Testis (tissue), 2 donors: ENCODE results near the gene OSTN.

Source experiments
- POLR2A ChIP-seq: fragments of 450-650 bp; IDR thresholded peaks from one replicate; pipeline ENCODE4 v1.6.1; 2017; ENCODE audit warnings: antibody characterized with exemption, mild to moderate bottlenecking, moderate library complexity
- TF ChIP-seq, protein P1 (sequence below), 3 experiments: fragments of 450-650 bp in 2 of 3; fragments of 200-600 bp in 1 of 3; sonication (generic) in 1 of 3; IDR thresholded peaks; one replicate each; pipeline ENCODE4 v1.5.1; 2016 to 2019; ENCODE audit warnings: antibody characterized with exemption in 3 of 3, mild to moderate bottlenecking in 2 of 3, moderate library complexity in 1 of 3

- TF ChIP-seq, protein P1, sequence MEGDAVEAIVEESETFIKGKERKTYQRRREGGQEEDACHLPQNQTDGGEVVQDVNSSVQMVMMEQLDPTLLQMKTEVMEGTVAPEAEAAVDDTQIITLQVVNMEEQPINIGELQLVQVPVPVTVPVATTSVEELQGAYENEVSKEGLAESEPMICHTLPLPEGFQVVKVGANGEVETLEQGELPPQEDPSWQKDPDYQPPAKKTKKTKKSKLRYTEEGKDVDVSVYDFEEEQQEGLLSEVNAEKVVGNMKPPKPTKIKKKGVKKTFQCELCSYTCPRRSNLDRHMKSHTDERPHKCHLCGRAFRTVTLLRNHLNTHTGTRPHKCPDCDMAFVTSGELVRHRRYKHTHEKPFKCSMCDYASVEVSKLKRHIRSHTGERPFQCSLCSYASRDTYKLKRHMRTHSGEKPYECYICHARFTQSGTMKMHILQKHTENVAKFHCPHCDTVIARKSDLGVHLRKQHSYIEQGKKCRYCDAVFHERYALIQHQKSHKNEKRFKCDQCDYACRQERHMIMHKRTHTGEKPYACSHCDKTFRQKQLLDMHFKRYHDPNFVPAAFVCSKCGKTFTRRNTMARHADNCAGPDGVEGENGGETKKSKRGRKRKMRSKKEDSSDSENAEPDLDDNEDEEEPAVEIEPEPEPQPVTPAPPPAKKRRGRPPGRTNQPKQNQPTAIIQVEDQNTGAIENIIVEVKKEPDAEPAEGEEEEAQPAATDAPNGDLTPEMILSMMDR (IDR thresholded peaks at IDR 0.05), result no peak
- TF ChIP-seq POLR2A, result no peak
Observed at GRCh38 chr3:191170097-191170496, 28.9 kb upstream of the OSTN start.
